Smooth muscle cell of the brain vasculature (primary cell): ENCODE data around the gene ZSCAN30.
A peak's percentile ranks its signal among the peaks of the same experiment; 100 is the strongest.
"Not testable (repeated sequence)": the region's sequence is repeated elsewhere in the genome, so short reads cannot be mapped to it uniquely, and the experiment has no call there.

Experiments used
- DNase-seq: peaks from one replicate; pipeline ENCODE4 v3.0.0-alpha.2; 2012; ENCODE audit warnings: low read depth, low spot score

ZSCAN30 gene

GRCh38 chr18:35236571-35237363 is 53.3 kb downstream of the ZSCAN30 start:
- no peak for DNase-seq

- DNase-seq, result peak; percentile 29
Measured at GRCh38 chr18:35231052-35231451, 59.0 kb downstream of the ZSCAN30 start.

- no peak for DNase-seq
Measured at GRCh38 chr18:35227254-35227653, 62.8 kb downstream of the ZSCAN30 start.

GRCh38 chr18:35223797-35224196 is 66.2 kb downstream of the ZSCAN30 start:
- DNase-seq, result no peak

- no peak for DNase-seq
Measured at GRCh38 chr18:35220424-35220823, 69.6 kb downstream of the ZSCAN30 start.

- DNase-seq, result not testable (repeated sequence)
Measured at GRCh38 chr18:35219331-35219730, 70.7 kb downstream of the ZSCAN30 start.

- not testable (repeated sequence) for DNase-seq
Measured at GRCh38 chr18:35216611-35217010, 73.4 kb downstream of the ZSCAN30 start.

GRCh38 chr18:35215026-35215425 is 75.0 kb downstream of the ZSCAN30 start:
- DNase-seq, result no peak

GRCh38 chr18:35205746-35206458 is 84.1 kb downstream of the ZSCAN30 start:
- not testable (repeated sequence) for DNase-seq

- no peak for DNase-seq
Measured at GRCh38 chr18:35205199-35205712, 84.8 kb downstream of the ZSCAN30 start.

- no peak for DNase-seq
Measured at GRCh38 chr18:35203067-35203466, 87.0 kb downstream of the ZSCAN30 start.

GRCh38 chr18:35201256-35201931 is 88.6 kb downstream of the ZSCAN30 start:
- no peak for DNase-seq
